Measurements from ENCODE around the gene SFN.
"Not testable (repeated sequence)": the region's sequence is repeated elsewhere in the genome, so short reads cannot be mapped to it uniquely, and the experiment has no call there.

SFN gene

GRCh38 chr1:26881611-26882010 lies 18.7 kb downstream of the SFN start:
- not testable (repeated sequence) for H3K9ac ChIP-seq (ENCODE audit: low read depth, low read length); H3K9me3 ChIP-seq (replicated peaks; ENCODE audit: low read length); H3K4me3 ChIP-seq (ENCODE audit: low read length); H3K4me2 ChIP-seq (ENCODE audit: low read length); H3K27me3 ChIP-seq (ENCODE audit: control insufficient read depth, insufficient read depth, low read length); H3K4me1 ChIP-seq (ENCODE audit: control insufficient read depth, insufficient read depth, low read length)
- peaks cover 68% of the 10 kb centered on the region for H3K36me3 ChIP-seq (ENCODE audit: insufficient read depth, low read length)

DNA sequence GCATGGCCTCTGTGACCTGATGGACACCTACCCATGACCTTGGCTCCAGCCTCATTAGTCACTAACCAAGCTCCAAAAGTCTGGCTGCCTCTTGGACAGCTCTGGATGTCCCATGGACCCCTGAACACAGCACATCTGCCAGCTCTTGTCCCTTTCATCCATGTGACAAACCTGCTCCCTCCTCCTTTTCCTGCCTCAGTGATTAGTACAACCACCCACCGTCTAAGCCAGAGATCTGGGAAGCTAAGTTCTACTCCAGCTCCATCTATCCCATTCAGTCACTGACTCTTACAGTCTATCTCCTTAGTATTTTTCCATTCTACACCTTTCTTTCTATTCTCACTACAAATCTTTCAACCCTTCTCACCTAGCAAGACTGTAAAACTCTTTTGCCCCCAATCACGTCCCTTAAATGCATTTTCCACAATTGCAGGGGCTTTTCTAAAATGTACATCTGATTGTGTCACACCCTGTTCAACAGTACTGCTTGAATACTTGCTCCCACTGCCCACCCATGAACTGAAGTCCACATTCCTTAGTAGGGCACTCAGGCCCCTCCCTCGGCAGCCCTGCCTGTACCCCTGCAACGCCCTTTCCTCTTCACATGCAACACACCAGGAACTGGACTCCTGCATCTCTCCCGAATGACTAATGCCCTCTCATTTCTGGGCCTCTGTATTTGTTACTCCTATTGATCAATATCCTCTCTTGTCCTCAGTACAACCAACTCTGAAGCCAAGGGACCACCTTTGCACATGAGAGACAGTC lies 19.9 kb downstream of the SFN start:
- Histone ChIP-seq H3K9ac (ENCODE audit: low read depth, low read length) (no peak overlapping the region), H3K4me1 (ENCODE audit: control insufficient read depth, insufficient read depth, low read length) (no peaks in the 10 kb centered on the region), H3K4me3 (ENCODE audit: low read length) (no peak overlapping the region), H3K4me2 (ENCODE audit: low read length) (no peak overlapping the region), H3K27me3 (ENCODE audit: control insufficient read depth, insufficient read depth, low read length) (no peaks in the 10 kb centered on the region), H3K9me3 (replicated peaks; ENCODE audit: low read length) (no peaks in the 10 kb centered on the region), H3K36me3 (ENCODE audit: insufficient read depth, low read length) (peaks cover 58% of the 10 kb centered on the region)

- Histone ChIP-seq H3K4me1 (ENCODE audit: control insufficient read depth, insufficient read depth, low read length) (peaks cover 12% of the 10 kb centered on the region), H3K4me3 (ENCODE audit: low read length) (no peak overlapping the region), H3K9me3 (replicated peaks; ENCODE audit: low read length) (no peaks in the 10 kb centered on the region), H3K36me3 (ENCODE audit: insufficient read depth, low read length) (peaks cover 55% of the 10 kb centered on the region), H3K9ac (ENCODE audit: low read depth, low read length) (no peak overlapping the region), H3K4me2 (ENCODE audit: low read length) (no peak overlapping the region), H3K27me3 (ENCODE audit: control insufficient read depth, insufficient read depth, low read length) (no peaks in the 10 kb centered on the region)
These were observed 24.2 kb downstream of the SFN start for GRCh38 chr1:26887125-26887524.

DNA sequence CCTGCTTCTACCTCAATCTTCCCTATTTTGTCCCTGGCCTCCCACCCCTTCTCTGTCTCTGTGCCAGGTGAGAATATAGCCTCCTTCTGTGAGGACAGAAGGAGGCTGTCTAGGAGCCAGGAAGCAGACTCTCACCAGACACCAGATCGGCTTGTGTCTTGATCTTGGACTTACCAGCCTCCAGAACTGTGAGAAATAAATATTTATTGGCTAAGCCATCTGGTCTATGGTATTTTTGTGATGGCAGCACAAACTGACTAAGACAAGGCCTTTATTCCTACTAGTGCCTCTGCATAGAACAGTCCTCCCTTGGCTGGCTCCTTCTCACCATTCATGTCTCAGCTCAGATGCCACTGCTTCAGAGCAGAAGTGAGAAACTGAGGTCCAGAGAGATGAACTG lies 25.3 kb downstream of the SFN start:
- H3K4me1 ChIP-seq (ENCODE audit: control insufficient read depth, insufficient read depth, low read length), result peaks cover 12% of the 10 kb centered on the region
- peaks cover 55% of the 10 kb centered on the region for H3K36me3 ChIP-seq (ENCODE audit: insufficient read depth, low read length)
- H3K9ac ChIP-seq (ENCODE audit: low read depth, low read length), result peak overlapping the region; percentile 94
- no peaks in the 10 kb centered on the region for H3K9me3 ChIP-seq (replicated peaks; ENCODE audit: low read length)
- no peaks in the 10 kb centered on the region for H3K27me3 ChIP-seq (ENCODE audit: control insufficient read depth, insufficient read depth, low read length)
- no peak overlapping the region for H3K4me3 ChIP-seq (ENCODE audit: low read length)
- H3K4me2 ChIP-seq (ENCODE audit: low read length), result peak overlapping the region; percentile 91

GRCh38 chr1:26889551-26890466 lies 26.9 kb downstream of the SFN start, which contains the start of gene GPN2:
Gene GPN2, minus strand, starts transcription at chr1:26890283. Its CDS starts 187 bp downstream, at chr1:26890096.
- peak within 1 kb of the TSS; percentile 89 for H3K4me3 ChIP-seq (ENCODE audit: low read length)
- no peaks in the 10 kb centered on the region for H3K27me3 ChIP-seq (ENCODE audit: control insufficient read depth, insufficient read depth, low read length)
- H3K9ac ChIP-seq (ENCODE audit: low read depth, low read length), result peak within 1 kb of the TSS; percentile 94
- no peaks in the 10 kb centered on the region for H3K9me3 ChIP-seq (replicated peaks; ENCODE audit: low read length)
- peaks cover 12% of the 10 kb centered on the region for H3K4me1 ChIP-seq (ENCODE audit: control insufficient read depth, insufficient read depth, low read length)
- peak within 1 kb of the TSS; percentile 91 for H3K4me2 ChIP-seq (ENCODE audit: low read length)
- H3K36me3 ChIP-seq (ENCODE audit: insufficient read depth, low read length), result peaks cover 54% of the 10 kb centered on the region

DNA sequence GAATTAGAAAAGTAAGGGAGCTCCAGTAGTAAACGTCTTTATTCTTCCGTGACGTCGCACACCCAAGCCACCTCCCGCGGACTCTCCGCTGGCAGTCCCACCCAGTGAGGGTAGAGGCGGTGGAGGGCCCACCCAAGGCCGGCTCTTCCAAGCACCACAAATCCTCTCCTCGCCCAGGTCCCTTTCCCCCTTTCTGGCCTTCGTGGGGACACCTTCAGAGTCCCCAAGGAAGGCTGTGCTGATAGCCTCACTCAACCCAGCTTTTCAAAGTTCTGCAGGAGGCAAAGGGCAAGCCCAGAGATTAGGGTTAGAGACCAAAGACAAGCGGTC lies 27.5 kb downstream of the SFN start:
- Histone ChIP-seq H3K4me3 (ENCODE audit: low read length) (peak overlapping the region; percentile 89), H3K4me1 (ENCODE audit: control insufficient read depth, insufficient read depth, low read length) (peaks cover 12% of the 10 kb centered on the region), H3K27me3 (ENCODE audit: control insufficient read depth, insufficient read depth, low read length) (no peaks in the 10 kb centered on the region), H3K9ac (ENCODE audit: low read depth, low read length) (peak overlapping the region; percentile 94), H3K4me2 (ENCODE audit: low read length) (peak overlapping the region; percentile 91), H3K36me3 (ENCODE audit: insufficient read depth, low read length) (peaks cover 52% of the 10 kb centered on the region), H3K9me3 (replicated peaks; ENCODE audit: low read length) (no peaks in the 10 kb centered on the region)

DNA sequence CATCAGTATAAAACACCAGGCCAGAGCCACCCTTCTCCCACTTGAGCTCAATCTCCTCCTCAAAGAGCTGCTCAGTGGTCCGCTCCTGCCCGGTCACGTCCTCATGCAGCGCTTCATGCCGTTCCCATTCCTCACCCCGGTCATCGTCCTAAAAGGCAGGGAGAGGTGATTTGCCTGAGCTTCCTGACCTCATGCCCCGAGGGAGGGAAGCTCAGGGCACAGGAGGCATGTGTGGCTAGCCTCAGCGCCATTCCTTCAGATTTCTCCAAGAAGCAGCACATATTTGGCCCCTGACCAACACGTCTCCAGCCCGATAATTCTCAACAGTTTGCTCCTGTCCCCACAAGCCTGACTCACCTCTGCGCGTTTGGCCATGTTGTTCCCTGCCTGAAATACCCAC lies 31.3 kb downstream of the SFN start:
- H3K4me3 ChIP-seq (ENCODE audit: low read length), result no peak overlapping the region
- no peak overlapping the region for H3K9ac ChIP-seq (ENCODE audit: low read depth, low read length)
- no peak overlapping the region for H3K4me2 ChIP-seq (ENCODE audit: low read length)
- no peaks in the 10 kb centered on the region for H3K27me3 ChIP-seq (ENCODE audit: control insufficient read depth, insufficient read depth, low read length)
- H3K9me3 ChIP-seq (replicated peaks; ENCODE audit: low read length), result no peaks in the 10 kb centered on the region
- peaks cover 50% of the 10 kb centered on the region for H3K36me3 ChIP-seq (ENCODE audit: insufficient read depth, low read length)
- H3K4me1 ChIP-seq (ENCODE audit: control insufficient read depth, insufficient read depth, low read length), result peaks cover 13% of the 10 kb centered on the region

DNA sequence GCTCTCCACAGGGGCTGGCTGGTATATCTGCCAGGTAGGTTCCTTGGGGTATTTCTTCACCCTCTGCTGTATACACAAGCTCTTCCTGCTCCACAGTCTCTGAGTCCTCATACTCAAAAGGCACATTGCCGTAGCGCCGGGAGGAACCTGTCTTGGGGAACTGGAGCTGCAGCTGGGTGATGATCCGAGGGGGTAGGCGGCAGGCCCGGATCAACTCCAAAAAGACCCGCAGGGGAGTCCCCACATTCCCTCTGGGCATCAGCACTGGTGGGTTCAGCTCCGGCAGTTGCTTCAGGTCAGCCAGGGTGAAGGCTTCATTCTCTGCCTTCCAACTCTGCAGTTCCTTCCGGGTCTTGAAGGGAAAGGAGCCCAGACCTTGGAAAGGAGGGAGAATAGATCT lies 34.4 kb downstream of the SFN start:
- no peak overlapping the region for H3K9ac ChIP-seq (ENCODE audit: low read depth, low read length)
- H3K4me2 ChIP-seq (ENCODE audit: low read length), result no peak overlapping the region
- H3K4me1 ChIP-seq (ENCODE audit: control insufficient read depth, insufficient read depth, low read length), result peaks cover 11% of the 10 kb centered on the region
- H3K9me3 ChIP-seq (replicated peaks; ENCODE audit: low read length), result no peaks in the 10 kb centered on the region
- H3K4me3 ChIP-seq (ENCODE audit: low read length), result no peak overlapping the region
- H3K27me3 ChIP-seq (ENCODE audit: control insufficient read depth, insufficient read depth, low read length), result no peaks in the 10 kb centered on the region
- peaks cover 39% of the 10 kb centered on the region for H3K36me3 ChIP-seq (ENCODE audit: insufficient read depth, low read length)

DNA sequence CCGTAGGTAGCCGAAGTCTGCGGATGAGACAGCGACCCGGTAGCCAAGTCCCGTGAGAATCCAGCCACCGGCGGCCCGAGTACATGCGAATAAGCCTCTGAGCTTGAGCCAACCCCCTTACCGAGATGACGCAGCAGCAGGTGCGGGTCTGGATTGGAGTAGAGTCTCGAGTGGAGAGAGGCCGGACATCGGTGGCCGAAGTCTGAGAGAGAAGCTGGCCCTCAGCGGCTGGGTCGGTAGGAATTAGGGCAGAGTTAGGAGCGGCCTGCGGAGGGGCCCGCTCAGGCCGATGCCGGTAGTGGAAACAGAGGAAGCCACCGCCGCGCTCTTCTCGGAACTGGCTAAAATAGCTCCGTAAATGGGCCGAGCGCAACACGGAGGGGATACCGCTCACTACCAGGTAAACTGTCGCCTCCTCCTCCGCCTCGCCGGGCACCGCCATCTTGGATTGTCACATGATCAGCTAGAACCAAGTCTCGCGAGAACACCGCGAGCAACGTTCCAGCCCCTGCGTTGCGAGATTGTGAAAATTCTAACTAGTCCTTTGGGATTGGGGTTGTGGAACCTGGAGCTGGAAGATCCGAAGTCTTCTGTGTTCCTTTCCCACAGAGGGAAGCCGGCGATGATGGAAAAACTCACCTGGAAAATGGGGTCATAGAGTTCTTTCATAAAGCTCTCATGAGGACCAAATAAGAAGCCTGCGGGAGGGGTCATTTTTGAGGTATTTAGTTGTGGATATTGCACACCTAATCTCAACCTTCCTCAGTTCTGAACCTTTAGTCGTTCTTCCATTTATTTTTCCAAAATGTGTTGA lies 37.3 kb downstream of the SFN start, which contains the start of gene GPATCH3:
GPATCH3 (minus strand) TSS at position 467 of the 814 bp plus-strand sequence; CDS start at position 442, 25 bp downstream.
- H3K9me3 ChIP-seq (replicated peaks; ENCODE audit: low read length), result no peaks in the 10 kb centered on the region
- H3K36me3 ChIP-seq (ENCODE audit: insufficient read depth, low read length), result peaks cover 17% of the 10 kb centered on the region
- H3K4me2 ChIP-seq (ENCODE audit: low read length), result peak within 1 kb of the TSS; percentile 88
- H3K4me3 ChIP-seq (ENCODE audit: low read length), result peak within 1 kb of the TSS; percentile 88
- H3K27me3 ChIP-seq (ENCODE audit: control insufficient read depth, insufficient read depth, low read length), result no peaks in the 10 kb centered on the region
- peak within 1 kb of the TSS; percentile 97 for H3K9ac ChIP-seq (ENCODE audit: low read depth, low read length)
- H3K4me1 ChIP-seq (ENCODE audit: control insufficient read depth, insufficient read depth, low read length), result peaks cover 11% of the 10 kb centered on the region

- Histone ChIP-seq H3K4me3 (ENCODE audit: low read length) (peak overlapping the region; percentile 88), H3K36me3 (ENCODE audit: insufficient read depth, low read length) (peaks cover 14% of the 10 kb centered on the region), H3K27me3 (ENCODE audit: control insufficient read depth, insufficient read depth, low read length) (no peaks in the 10 kb centered on the region), H3K4me1 (ENCODE audit: control insufficient read depth, insufficient read depth, low read length) (peaks cover 11% of the 10 kb centered on the region), H3K9me3 (replicated peaks; ENCODE audit: low read length) (no peaks in the 10 kb centered on the region), H3K9ac (ENCODE audit: low read depth, low read length) (peak overlapping the region; percentile 97), H3K4me2 (ENCODE audit: low read length) (peak overlapping the region; percentile 88)
These were observed 38.0 kb downstream of the SFN start for GRCh38 chr1:26900815-26901511.

All from skeletal muscle satellite cell (primary cell).